ENCODE results near the gene TFEB. TPM values are rescaled to one million over a fixed set of nuclear protein-coding genes. Genes with fewer than 3 reads are reported as not detected.

The TFEB gene
- total RNA-seq, 1 donor from 2014 or later: 0.13 TPM

- Mint-ChIP-seq H3K4me3 (no peak within 1 kb of the TSS), H3K9me3 (no peaks in the 10 kb centered on the region), H3K27ac (no peak within 1 kb of the TSS), H3K36me3 (no peaks in the 10 kb centered on the region), H3K27me3 (ENCODE audit: insufficient read depth, low read depth) (peaks cover 2% of the 10 kb centered on the region), H3K4me1 (no peaks in the 10 kb centered on the region)
- H3K36me3 ChIP-seq: no peaks in the 10 kb centered on the region
- no peaks in the 10 kb centered on the region for H3K4me1 ChIP-seq
- H3K27ac ChIP-seq: no peak within 1 kb of the TSS
- TF ChIP-seq CTCF (IDR thresholded peaks at IDR 0.05) (no peak), EZH2 (IDR thresholded peaks at IDR 0.05) (no peak), EZH2phosphoT487 (IDR thresholded peaks at IDR 0.05) (no peak)
- H3K79me2 ChIP-seq (ENCODE audit: low read depth): no peaks in the 10 kb centered on the region
- no peak within 1 kb of the TSS for H3K4me3 ChIP-seq
- no peak within 1 kb of the TSS for H2AFZ ChIP-seq (replicated peaks)
- no peaks in the 10 kb centered on the region for H3F3A ChIP-seq (ENCODE audit: low read depth)
- H3K4me2 ChIP-seq: no peak within 1 kb of the TSS
- no peaks in the 10 kb centered on the region for H3K9me3 ChIP-seq (ENCODE audit: low read depth)
- H3K27me3 ChIP-seq: no peaks in the 10 kb centered on the region
- no peak for DNase-seq (ENCODE audit: low spot score)
- H3K9ac ChIP-seq: no peak within 1 kb of the TSS
- no peaks in the 10 kb centered on the region for H4K20me1 ChIP-seq (ENCODE audit: low read depth)
Measured at GRCh38 chr6:41747256-41748101, 12.1 kb upstream of the TFEB start, which contains the start of gene PGC. PGC (minus strand) TSS chr6:41747397; CDS start chr6:41747334, 63 bp downstream.

- TF ChIP-seq EZH2phosphoT487 (IDR thresholded peaks at IDR 0.05): no peak
- no peak for TF ChIP-seq CTCF (IDR thresholded peaks at IDR 0.05)
- no peak for TF ChIP-seq EZH2 (IDR thresholded peaks at IDR 0.05)
- Histone ChIP-seq H3K4me1 (peaks cover 4% of the 10 kb centered on the region), H3K4me2 (no peak overlapping the region), H3K27ac (no peak overlapping the region), H3K79me2 (ENCODE audit: low read depth) (no peaks in the 10 kb centered on the region), H4K20me1 (ENCODE audit: low read depth) (no peaks in the 10 kb centered on the region), H3F3A (ENCODE audit: low read depth) (no peaks in the 10 kb centered on the region), H3K4me3 (no peak overlapping the region), H2AFZ (replicated peaks) (no peak overlapping the region), H3K36me3 (no peaks in the 10 kb centered on the region), H3K27me3 (no peaks in the 10 kb centered on the region), H3K9ac (no peak overlapping the region), H3K9me3 (ENCODE audit: low read depth) (no peaks in the 10 kb centered on the region)
- Mint-ChIP-seq H3K4me3 (no peak overlapping the region), H3K36me3 (no peaks in the 10 kb centered on the region), H3K9me3 (no peaks in the 10 kb centered on the region), H3K4me1 (no peaks in the 10 kb centered on the region), H3K27me3 (ENCODE audit: insufficient read depth, low read depth) (peaks cover 2% of the 10 kb centered on the region), H3K27ac (no peak overlapping the region)
- DNase-seq (ENCODE audit: low spot score): no peak
Measured at GRCh38 chr6:41746107-41746506, 10.7 kb upstream of the TFEB start.

DNA sequence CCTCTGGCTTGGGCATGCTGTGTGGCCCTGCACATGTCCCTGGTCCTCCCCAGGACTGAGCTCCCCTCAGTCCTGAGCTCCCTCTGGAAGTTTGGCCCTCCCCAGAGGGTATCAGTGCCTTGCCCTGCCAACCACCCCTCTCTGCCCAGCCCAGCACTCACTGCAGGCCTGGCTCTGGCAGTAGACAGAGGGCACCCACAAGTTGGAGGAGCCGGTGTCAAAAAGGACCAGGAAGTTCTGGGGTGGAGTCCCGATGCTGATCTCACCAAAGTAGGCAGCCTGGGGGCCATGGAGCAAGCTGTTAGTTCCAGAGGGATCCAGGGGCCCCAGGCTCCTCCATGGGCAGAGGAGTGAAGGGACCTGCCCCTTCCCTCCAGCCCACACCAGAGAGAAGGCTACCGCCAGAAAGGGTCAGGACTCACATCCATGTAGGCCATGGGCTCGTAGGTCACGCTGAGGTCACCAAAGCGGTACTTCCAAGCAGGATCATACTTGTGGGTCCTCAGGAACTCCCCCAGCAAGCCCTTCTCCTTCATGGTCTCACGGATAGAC lies 8.9 kb upstream of the TFEB start:
- Histone ChIP-seq H3K9me3 (ENCODE audit: low read depth) (no peaks in the 10 kb centered on the region), H2AFZ (replicated peaks) (no peak overlapping the region), H3K4me1 (peaks cover 4% of the 10 kb centered on the region), H3K79me2 (ENCODE audit: low read depth) (no peaks in the 10 kb centered on the region), H3F3A (ENCODE audit: low read depth) (no peaks in the 10 kb centered on the region), H4K20me1 (ENCODE audit: low read depth) (no peaks in the 10 kb centered on the region), H3K4me3 (no peak overlapping the region), H3K9ac (no peak overlapping the region), H3K27me3 (no peaks in the 10 kb centered on the region), H3K27ac (no peak overlapping the region), H3K36me3 (no peaks in the 10 kb centered on the region), H3K4me2 (no peak overlapping the region)
- Mint-ChIP-seq H3K27ac (no peak overlapping the region), H3K4me3 (no peak overlapping the region), H3K27me3 (ENCODE audit: insufficient read depth, low read depth) (peaks cover 2% of the 10 kb centered on the region), H3K9me3 (no peaks in the 10 kb centered on the region), H3K4me1 (no peaks in the 10 kb centered on the region), H3K36me3 (no peaks in the 10 kb centered on the region)
- no peak for TF ChIP-seq CTCF (IDR thresholded peaks at IDR 0.05)
- no peak for TF ChIP-seq EZH2phosphoT487 (IDR thresholded peaks at IDR 0.05)
- no peak for TF ChIP-seq EZH2 (IDR thresholded peaks at IDR 0.05)
- DNase-seq (ENCODE audit: low spot score): no peak
